GM23248 (cell line): ENCODE data around the gene HSD17B14.

Experiments used
- EZH2 ChIP-seq: fragments of 200-600 bp; sonication (generic); IDR thresholded peaks from 2 replicates; pipeline ENCODE4 v1.6.1; 2018; ENCODE audit warnings: antibody characterized with exemption, mild to moderate bottlenecking; ENCODE audit not compliant: insufficient read depth, poor library complexity, severe bottlenecking
- EZH2phosphoT487 ChIP-seq: fragments of 200-600 bp; sonication (generic); IDR thresholded peaks from 2 replicates; pipeline ENCODE4 v1.6.1; 2018; ENCODE audit warnings: antibody characterized with exemption, moderate library complexity, mild to moderate bottlenecking, low read depth; ENCODE audit not compliant: insufficient read depth

GRCh38 chr19:48878196-48879024, 42.1 kb upstream of the HSD17B14 start:
- TF ChIP-seq EZH2phosphoT487: no peak
- TF ChIP-seq EZH2: no peak
